Activated T-helper 2 cell treated with anti-CD3 and anti-CD28 coated beads, Interferon-gamma antibody, Interleukin-2, Interleukin-4, amounts not matched to agents 10 μg/mL and 5 μg/mL and 100 μg/mL, durations not matched to agents 14 hours and 24 hours and 36 hours (primary cell): Measurements from ENCODE around the gene CEP128. TPM values are rescaled to one million over a fixed set of nuclear protein-coding genes. Genes with fewer than 3 reads are reported as not detected.

ENCODE experiments used
- DNase-seq: peaks from one replicate; pipeline ENCODE4 v3.0.0; 2021; ENCODE audit warnings: low spot score
- H3K27ac Mint-ChIP-seq: one replicate; pipeline ENCODE4 v1.8.0; 2021; ENCODE audit warnings: mixed read lengths
- H3K27me3 Mint-ChIP-seq: one replicate; pipeline ENCODE4 v1.8.0; 2021; ENCODE audit warnings: low read depth, mixed read lengths
- H3K36me3 Mint-ChIP-seq: one replicate; pipeline ENCODE4 v1.8.0; 2021; ENCODE audit warnings: low read depth, mixed read lengths
- H3K4me1 Mint-ChIP-seq: one replicate; pipeline ENCODE4 v1.8.0; 2021; ENCODE audit warnings: low read depth, mixed read lengths
- H3K4me3 Mint-ChIP-seq: one replicate; pipeline ENCODE4 v1.8.0; 2021; ENCODE audit warnings: low read depth, mild to moderate bottlenecking, moderate library complexity, mixed read lengths
- H3K9me3 Mint-ChIP-seq: one replicate; pipeline ENCODE4 v1.8.0; 2021; ENCODE audit warnings: mixed read lengths
- intact Hi-C: fragments of 100-400 bp; cut with micrococcal nuclease; formaldehyde crosslinking; loops from one replicate; pipeline ENCODE4 v1.15.1; 2023
- total RNA-seq: library from RNA; stranded (reverse); gene quantifications from 2 replicates; pipeline ENCODE4 v1.2.3, GENCODE V29; 2022

CEP128 gene
- total RNA-seq, 1 donor from 2014 or later, result 18.0 TPM

- Mint-ChIP-seq H3K36me3 (peaks cover 6% of the 10 kb centered on the region), H3K4me1 (no peaks in the 10 kb centered on the region), H3K9me3 (no peaks in the 10 kb centered on the region), H3K27ac (no peak overlapping the region), H3K27me3 (no peaks in the 10 kb centered on the region), H3K4me3 (no peak overlapping the region)
- DNase-seq, result no peak
- intact Hi-C loops, result no loop called here
These were observed 159.6 kb downstream of the CEP128 start for GRCh38 chr14:80781972-80782367.

GRCh38 chr14:80780500-80780899 is 161.0 kb downstream of the CEP128 start:
- Mint-ChIP-seq H3K4me1 (no peaks in the 10 kb centered on the region), H3K4me3 (no peak overlapping the region), H3K9me3 (no peaks in the 10 kb centered on the region), H3K27me3 (no peaks in the 10 kb centered on the region), H3K36me3 (peaks cover 6% of the 10 kb centered on the region), H3K27ac (no peak overlapping the region)
- DNase-seq, result no peak
- intact Hi-C loops, result no loop called here

DNA sequence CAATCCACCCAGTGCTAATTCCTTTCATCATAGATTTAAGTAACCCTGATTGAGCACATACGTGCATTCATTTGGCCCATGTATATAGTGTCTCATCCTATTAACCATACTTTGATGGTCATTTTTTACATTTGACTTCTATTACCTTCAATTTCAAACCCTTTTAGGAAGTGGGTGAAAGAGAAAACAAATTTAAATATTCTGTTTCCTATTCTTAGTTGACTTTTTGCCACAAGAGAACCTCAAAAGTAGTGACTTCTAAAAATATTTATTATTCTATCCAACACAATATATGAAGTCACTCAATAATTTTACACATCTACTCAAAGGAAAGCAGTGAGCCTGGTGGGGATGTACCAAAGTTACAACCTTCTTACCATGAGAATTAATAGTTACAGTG is 164.9 kb downstream of the CEP128 start:
- no peak for DNase-seq
- H3K4me3 Mint-ChIP-seq, result no peak overlapping the region
- H3K9me3 Mint-ChIP-seq, result no peaks in the 10 kb centered on the region
- intact Hi-C loops, result no loop called here
- no peaks in the 10 kb centered on the region for H3K4me1 Mint-ChIP-seq
- no peaks in the 10 kb centered on the region for H3K27me3 Mint-ChIP-seq
- H3K27ac Mint-ChIP-seq, result no peak overlapping the region
- H3K36me3 Mint-ChIP-seq, result peaks cover 2% of the 10 kb centered on the region

DNA sequence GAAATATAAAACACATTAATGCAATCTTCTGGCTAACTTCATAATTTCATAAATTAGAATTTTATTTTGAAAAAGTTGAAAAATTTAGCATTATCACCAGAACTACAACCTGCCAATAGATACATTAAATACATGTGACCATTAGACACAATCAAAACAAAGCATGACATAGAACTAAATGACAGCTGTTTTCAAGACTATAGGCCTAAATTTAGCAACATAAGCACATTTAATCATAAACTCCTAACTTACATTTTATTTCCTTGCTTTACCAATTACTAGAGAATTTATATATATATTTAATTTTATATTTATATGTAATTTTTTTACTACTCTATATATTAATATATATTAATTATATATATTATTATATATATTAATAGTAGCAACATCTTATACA is 165.4 kb downstream of the CEP128 start:
- H3K4me3 Mint-ChIP-seq, result no peak overlapping the region
- peaks cover 2% of the 10 kb centered on the region for H3K36me3 Mint-ChIP-seq
- H3K27me3 Mint-ChIP-seq, result no peaks in the 10 kb centered on the region
- no peaks in the 10 kb centered on the region for H3K9me3 Mint-ChIP-seq
- H3K4me1 Mint-ChIP-seq, result no peaks in the 10 kb centered on the region
- no peak overlapping the region for H3K27ac Mint-ChIP-seq
- no peak for DNase-seq
- intact Hi-C loops, result no loop called here

- Mint-ChIP-seq H3K27me3 (no peaks in the 10 kb centered on the region), H3K9me3 (no peaks in the 10 kb centered on the region), H3K4me3 (no peak overlapping the region), H3K36me3 (peaks cover 2% of the 10 kb centered on the region), H3K4me1 (peaks cover 1% of the 10 kb centered on the region), H3K27ac (no peak overlapping the region)
- intact Hi-C loops, result no loop called here
- no peak for DNase-seq
These were observed 169.0 kb downstream of the CEP128 start for GRCh38 chr14:80772504-80772903.

GRCh38 chr14:80771201-80771600 is 170.3 kb downstream of the CEP128 start:
- Mint-ChIP-seq H3K4me1 (peaks cover 1% of the 10 kb centered on the region), H3K27ac (no peak overlapping the region), H3K9me3 (no peaks in the 10 kb centered on the region), H3K4me3 (no peak overlapping the region), H3K36me3 (peaks cover 2% of the 10 kb centered on the region), H3K27me3 (no peaks in the 10 kb centered on the region)
- intact Hi-C loops, result no loop called here
- DNase-seq, result no peak

- Mint-ChIP-seq H3K27me3 (no peaks in the 10 kb centered on the region), H3K27ac (no peak overlapping the region), H3K36me3 (peaks cover 2% of the 10 kb centered on the region), H3K4me3 (no peak overlapping the region), H3K9me3 (no peaks in the 10 kb centered on the region), H3K4me1 (peaks cover 1% of the 10 kb centered on the region)
- intact Hi-C loops, result no loop called here
- DNase-seq, result no peak
These were observed 171.2 kb downstream of the CEP128 start for GRCh38 chr14:80770114-80770908.

DNA sequence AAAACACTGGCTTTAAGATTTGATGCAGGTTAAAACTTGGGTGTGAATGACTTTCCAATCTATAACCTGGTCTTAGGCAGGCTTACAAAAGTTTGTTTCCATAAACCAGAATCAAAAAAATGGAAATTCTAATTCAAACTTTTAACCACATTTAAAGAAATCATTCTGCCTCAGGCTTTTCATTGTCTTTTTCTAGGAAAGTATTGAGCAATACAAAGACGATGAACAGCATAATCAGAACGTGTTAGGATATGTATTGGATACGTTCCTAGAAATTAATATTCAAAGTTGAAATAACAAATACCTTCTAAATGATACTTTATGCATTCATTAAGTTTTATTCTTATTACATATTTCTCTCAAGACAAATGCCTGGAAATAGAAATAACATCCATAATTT is 172.9 kb downstream of the CEP128 start:
- intact Hi-C loops, result no loop called here
- Mint-ChIP-seq H3K27ac (no peak overlapping the region), H3K4me3 (no peak overlapping the region)

DNA sequence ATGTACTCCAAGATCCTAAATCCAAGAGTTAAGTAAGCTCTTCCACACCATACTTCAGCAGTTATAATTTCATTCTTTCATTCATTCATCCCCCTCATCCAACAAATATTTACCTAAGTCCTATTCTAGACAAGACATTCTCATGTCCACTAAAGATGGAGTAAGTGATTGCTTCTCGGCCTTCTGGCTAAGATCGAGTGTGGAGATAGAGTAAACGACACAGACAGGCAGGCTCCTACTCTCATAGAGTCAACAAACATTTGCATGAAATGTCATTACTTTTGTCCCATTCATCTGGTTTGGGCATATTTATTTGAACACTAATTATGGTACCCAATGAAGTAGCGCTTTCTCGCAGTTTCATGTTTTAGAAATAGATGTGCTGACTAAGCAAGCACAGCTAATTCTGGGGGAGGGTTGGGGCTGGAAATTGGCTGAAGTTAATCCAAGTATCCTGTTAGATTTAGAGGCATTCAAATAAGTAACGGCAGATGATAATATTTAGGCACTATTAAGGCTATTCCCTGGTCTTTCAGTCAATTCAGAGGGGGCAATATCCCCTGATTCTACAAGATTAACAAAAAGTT is 176.5 kb downstream of the CEP128 start:
- H3K4me3 Mint-ChIP-seq, result no peak overlapping the region
- H3K9me3 Mint-ChIP-seq, result no peaks in the 10 kb centered on the region
- intact Hi-C loops, result no loop called here
- H3K27ac Mint-ChIP-seq, result no peak overlapping the region
- H3K27me3 Mint-ChIP-seq, result no peaks in the 10 kb centered on the region
- no peak for DNase-seq
- no peaks in the 10 kb centered on the region for H3K4me1 Mint-ChIP-seq
- H3K36me3 Mint-ChIP-seq, result no peaks in the 10 kb centered on the region

More for the DNA sequence above, 172.9 kb downstream of the CEP128 start:
- Mint-ChIP-seq H3K4me1 (peaks cover 1% of the 10 kb centered on the region), H3K36me3 (peaks cover 2% of the 10 kb centered on the region), H3K27me3 (no peaks in the 10 kb centered on the region), H3K9me3 (no peaks in the 10 kb centered on the region)
- DNase-seq, result no peak

DNA sequence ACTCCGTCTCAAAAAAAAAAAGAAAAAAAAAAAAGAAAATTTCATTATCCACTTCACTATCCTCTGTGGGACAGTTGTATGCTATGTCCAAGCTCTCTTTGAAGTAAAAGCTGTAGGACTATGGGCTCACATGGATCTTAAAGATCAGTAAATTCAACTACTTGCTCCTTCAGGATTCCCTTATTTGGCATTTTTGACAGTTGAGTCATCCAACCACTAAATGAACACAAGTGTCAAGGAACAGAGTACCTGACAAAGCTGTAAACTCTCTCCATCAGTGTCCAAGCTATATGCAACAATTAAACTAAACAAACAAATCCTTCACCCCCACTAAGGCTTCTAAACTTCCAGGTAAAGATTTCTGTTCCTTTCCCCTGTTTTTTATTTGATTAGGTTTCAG is 177.0 kb downstream of the CEP128 start:
- intact Hi-C loops, result no loop called here

GRCh38 chr14:80762641-80763228 is 178.8 kb downstream of the CEP128 start:
- H3K4me1 Mint-ChIP-seq, result no peaks in the 10 kb centered on the region
- no peak for DNase-seq
- no peak overlapping the region for H3K27ac Mint-ChIP-seq
- no peaks in the 10 kb centered on the region for H3K27me3 Mint-ChIP-seq
- intact Hi-C loops, result no loop called here
- peaks cover 1% of the 10 kb centered on the region for H3K36me3 Mint-ChIP-seq
- H3K4me3 Mint-ChIP-seq, result no peak overlapping the region
- no peaks in the 10 kb centered on the region for H3K9me3 Mint-ChIP-seq

More for the DNA sequence above, 177.0 kb downstream of the CEP128 start:
- H3K4me3 Mint-ChIP-seq, result no peak overlapping the region
- H3K27me3 Mint-ChIP-seq, result no peaks in the 10 kb centered on the region
- H3K27ac Mint-ChIP-seq, result no peak overlapping the region
- no peaks in the 10 kb centered on the region for H3K4me1 Mint-ChIP-seq
- no peak for DNase-seq
- H3K9me3 Mint-ChIP-seq, result no peaks in the 10 kb centered on the region
- no peaks in the 10 kb centered on the region for H3K36me3 Mint-ChIP-seq

DNA sequence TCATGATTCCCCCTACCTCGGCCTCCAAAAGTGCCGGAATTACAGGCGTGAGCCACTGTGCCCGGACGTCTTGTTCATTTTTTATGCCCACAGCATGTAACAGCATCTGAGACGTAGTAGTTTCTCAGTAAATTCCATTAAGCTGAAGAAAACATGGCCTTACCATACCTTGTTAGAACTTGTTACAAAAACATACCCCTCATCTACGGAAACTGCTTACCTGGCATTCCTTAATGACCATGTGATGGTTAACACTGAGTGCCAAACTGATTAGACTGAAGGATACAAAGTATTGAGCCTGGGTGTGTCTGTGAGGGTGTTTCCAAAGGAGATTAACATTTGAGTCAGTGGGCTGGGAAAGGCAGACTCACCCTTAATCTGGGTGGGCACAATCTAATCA is 186.8 kb downstream of the CEP128 start:
- intact Hi-C loops, result no loop called here
- H3K27ac Mint-ChIP-seq, result no peak overlapping the region
- peaks cover 7% of the 10 kb centered on the region for H3K4me1 Mint-ChIP-seq
- H3K4me3 Mint-ChIP-seq, result no peak overlapping the region
- no peaks in the 10 kb centered on the region for H3K27me3 Mint-ChIP-seq
- no peaks in the 10 kb centered on the region for H3K9me3 Mint-ChIP-seq
- no peak for DNase-seq
- peaks cover 14% of the 10 kb centered on the region for H3K36me3 Mint-ChIP-seq

- no peaks in the 10 kb centered on the region for H3K27me3 Mint-ChIP-seq
- DNase-seq, result no peak
- intact Hi-C loops, result no loop called here
- H3K36me3 Mint-ChIP-seq, result peaks cover 9% of the 10 kb centered on the region
- no peak overlapping the region for H3K27ac Mint-ChIP-seq
- H3K4me3 Mint-ChIP-seq, result no peak overlapping the region
- no peaks in the 10 kb centered on the region for H3K9me3 Mint-ChIP-seq
- H3K4me1 Mint-ChIP-seq, result peaks cover 3% of the 10 kb centered on the region
These were observed 190.3 kb downstream of the CEP128 start for GRCh38 chr14:80751285-80751684.
